Neutrophil (primary cell): ENCODE results near the gene PLEKHG4B.

Source experiments
- H3K27ac ChIP-seq: fragments of 200-600 bp; sonication (generic); 2 replicates; pipeline ENCODE4 v1.5.1; 2016; ENCODE audit warnings: mild to moderate bottlenecking, moderate library complexity
- H3K27me3 ChIP-seq: fragments of 200-600 bp; sonication (generic); 2 replicates; pipeline ENCODE4 v1.6.0; 2016; ENCODE audit warnings: mild to moderate bottlenecking
- H3K36me3 ChIP-seq: fragments of 200-600 bp; sonication (generic); 2 replicates; pipeline ENCODE4 v1.5.1; 2017
- H3K4me1 ChIP-seq, 2 experiments: fragments of 200-600 bp in 1 of 2; sonication (generic) in 1 of 2; 1 replicate in 1 of 2; 2 replicates in 1 of 2; pipeline versions ENCODE4 v1.5.1 to v1.6.1; 2013 to 2016; ENCODE audit warnings: low read depth in 1 of 2, low read length in 1 of 2, mild to moderate bottlenecking in 1 of 2, moderate library complexity in 1 of 2; ENCODE audit not compliant: control insufficient read depth in 1 of 2, insufficient read depth in 1 of 2
- H3K4me3 ChIP-seq, 2 experiments: fragments of 200-600 bp in 1 of 2; sonication (generic) in 1 of 2; 1 replicate in 1 of 2; 2 replicates in 1 of 2; pipeline ENCODE4 v1.5.1; 2013 to 2016; ENCODE audit warnings: low read depth in 1 of 2, low read length in 1 of 2, mild to moderate bottlenecking in 1 of 2, moderate library complexity in 1 of 2
- H3K9me3 ChIP-seq: fragments of 200-600 bp; sonication (generic); 2 replicates; pipeline ENCODE4 v1.5.1; 2016
- TF ChIP-seq, protein P1 (sequence below): fragments of 200-600 bp; sonication (generic); IDR thresholded peaks from 2 replicates; pipeline ENCODE4 v1.5.1; 2016; ENCODE audit warnings: antibody characterized with exemption

Gene PLEKHG4B

DNA sequence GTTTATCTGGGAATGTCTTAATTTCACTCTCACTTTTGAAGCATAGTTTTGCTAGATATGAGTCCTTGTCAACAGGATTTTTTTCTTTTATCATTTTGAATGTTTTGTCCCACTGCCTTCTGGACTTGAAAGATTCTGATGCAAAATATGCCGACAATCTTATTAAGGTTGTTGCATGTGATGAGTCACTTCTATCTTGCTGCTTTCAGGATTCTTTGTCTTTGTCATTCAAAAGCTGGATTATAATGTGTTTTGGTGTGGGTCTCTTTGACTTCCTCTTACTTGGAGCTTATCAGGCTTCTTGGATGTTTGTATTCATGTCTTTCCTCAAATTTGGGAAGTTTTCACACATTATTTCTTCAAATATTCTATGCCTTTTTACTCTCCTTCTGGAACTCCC lies 33.8 kb downstream of the PLEKHG4B start:
- Histone ChIP-seq H3K27ac (no peak overlapping the region), H3K36me3 (no peaks in the 10 kb centered on the region), H3K4me3 (no peak overlapping the region), H3K9me3 (no peaks in the 10 kb centered on the region), H3K27me3 (no peaks in the 10 kb centered on the region), H3K4me1 (no peaks in the 10 kb centered on the region)
- TF ChIP-seq, protein P1, sequence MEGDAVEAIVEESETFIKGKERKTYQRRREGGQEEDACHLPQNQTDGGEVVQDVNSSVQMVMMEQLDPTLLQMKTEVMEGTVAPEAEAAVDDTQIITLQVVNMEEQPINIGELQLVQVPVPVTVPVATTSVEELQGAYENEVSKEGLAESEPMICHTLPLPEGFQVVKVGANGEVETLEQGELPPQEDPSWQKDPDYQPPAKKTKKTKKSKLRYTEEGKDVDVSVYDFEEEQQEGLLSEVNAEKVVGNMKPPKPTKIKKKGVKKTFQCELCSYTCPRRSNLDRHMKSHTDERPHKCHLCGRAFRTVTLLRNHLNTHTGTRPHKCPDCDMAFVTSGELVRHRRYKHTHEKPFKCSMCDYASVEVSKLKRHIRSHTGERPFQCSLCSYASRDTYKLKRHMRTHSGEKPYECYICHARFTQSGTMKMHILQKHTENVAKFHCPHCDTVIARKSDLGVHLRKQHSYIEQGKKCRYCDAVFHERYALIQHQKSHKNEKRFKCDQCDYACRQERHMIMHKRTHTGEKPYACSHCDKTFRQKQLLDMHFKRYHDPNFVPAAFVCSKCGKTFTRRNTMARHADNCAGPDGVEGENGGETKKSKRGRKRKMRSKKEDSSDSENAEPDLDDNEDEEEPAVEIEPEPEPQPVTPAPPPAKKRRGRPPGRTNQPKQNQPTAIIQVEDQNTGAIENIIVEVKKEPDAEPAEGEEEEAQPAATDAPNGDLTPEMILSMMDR, result no peak

DNA sequence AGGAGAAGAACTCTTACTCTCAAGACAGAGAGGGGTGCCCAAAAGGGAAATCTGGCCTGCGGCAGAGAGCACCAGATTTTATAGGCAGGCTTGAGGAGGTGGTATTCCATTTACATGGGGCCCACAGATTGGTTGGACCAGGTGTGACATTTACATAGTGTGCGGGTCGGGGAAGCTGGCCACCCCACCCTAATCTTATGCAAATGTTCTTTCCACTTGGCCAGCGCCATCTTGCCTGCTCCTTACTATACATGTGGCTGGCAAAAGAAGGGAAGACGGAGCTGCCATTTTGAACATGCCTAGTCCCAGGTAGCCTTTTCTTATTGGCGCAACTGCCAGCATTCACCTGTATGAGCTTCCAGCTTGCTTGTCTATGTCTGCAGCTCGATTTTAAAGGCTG lies 34.8 kb downstream of the PLEKHG4B start:
- Histone ChIP-seq H3K9me3 (no peaks in the 10 kb centered on the region), H3K36me3 (no peaks in the 10 kb centered on the region), H3K4me1 (no peaks in the 10 kb centered on the region), H3K4me3 (no peak overlapping the region), H3K27ac (no peak overlapping the region), H3K27me3 (no peaks in the 10 kb centered on the region)
- TF ChIP-seq, protein P1, result no peak

DNA sequence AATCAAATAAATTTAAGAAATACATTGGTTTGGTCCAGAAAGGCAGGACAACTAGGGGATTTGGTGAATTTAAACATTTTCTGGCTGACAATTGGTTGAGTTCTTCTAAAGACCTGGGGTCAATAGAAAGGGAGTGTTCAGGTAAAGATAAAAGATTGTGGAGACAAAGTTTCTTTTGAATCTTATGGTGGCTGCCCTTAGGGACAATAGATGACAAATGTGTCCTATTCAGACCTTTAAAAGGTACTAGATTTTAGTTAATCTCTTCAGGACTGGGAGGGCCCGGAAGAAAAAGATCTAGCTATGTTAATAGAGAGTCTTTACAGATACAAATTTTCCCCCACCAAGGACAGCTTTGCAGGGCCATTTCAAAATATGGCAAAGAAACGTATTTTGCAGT lies 35.9 kb downstream of the PLEKHG4B start:
- Histone ChIP-seq H3K4me1 (no peaks in the 10 kb centered on the region), H3K4me3 (no peak overlapping the region), H3K9me3 (no peaks in the 10 kb centered on the region), H3K36me3 (no peaks in the 10 kb centered on the region), H3K27ac (no peak overlapping the region), H3K27me3 (no peaks in the 10 kb centered on the region)
- TF ChIP-seq, protein P1, result no peak

DNA sequence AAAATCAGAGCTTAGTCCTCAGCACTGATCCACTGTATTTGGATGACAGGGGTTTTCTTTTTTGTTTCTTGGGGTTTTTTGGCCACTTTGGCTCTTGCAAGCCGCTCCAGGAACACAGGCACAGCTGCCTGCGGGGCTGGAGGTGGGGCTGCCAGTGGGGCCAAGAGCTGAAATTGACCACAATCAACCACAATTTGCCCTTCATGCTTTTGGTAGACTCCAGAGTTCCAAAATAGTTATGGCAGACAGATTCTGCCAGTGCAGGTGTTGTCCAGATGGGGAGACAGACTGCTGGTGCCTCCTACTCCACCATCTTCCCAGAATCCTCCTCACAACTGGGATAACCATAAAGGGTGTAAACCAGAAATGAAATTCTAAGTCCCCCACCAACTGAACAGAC lies 36.5 kb downstream of the PLEKHG4B start:
- H3K9me3 ChIP-seq, result no peaks in the 10 kb centered on the region
- H3K4me1 ChIP-seq, result no peaks in the 10 kb centered on the region
- TF ChIP-seq, protein P1, result no peak
- no peak overlapping the region for H3K4me3 ChIP-seq
- H3K27ac ChIP-seq, result no peak overlapping the region
- H3K27me3 ChIP-seq, result no peaks in the 10 kb centered on the region
- no peaks in the 10 kb centered on the region for H3K36me3 ChIP-seq

DNA sequence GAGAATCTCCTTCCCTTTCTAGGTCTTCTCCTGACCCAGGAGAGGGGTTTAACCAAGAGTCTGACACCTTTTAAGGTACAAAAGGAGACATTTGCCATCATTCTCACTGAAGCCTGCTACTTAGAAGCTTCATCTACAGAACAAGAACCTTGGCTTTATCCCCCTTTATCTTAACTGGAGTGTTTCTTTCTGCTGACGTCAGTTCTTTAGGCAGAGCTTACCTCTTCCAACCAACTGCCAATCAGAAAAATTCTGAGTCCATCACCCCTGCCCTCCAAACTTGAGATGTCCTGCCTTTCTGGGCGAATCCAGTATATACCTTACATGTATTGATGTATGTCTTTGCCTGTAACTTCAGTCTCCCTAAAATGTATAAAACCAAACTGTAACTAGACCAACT lies 37.2 kb downstream of the PLEKHG4B start:
- Histone ChIP-seq H3K9me3 (no peaks in the 10 kb centered on the region), H3K36me3 (no peaks in the 10 kb centered on the region), H3K4me1 (no peaks in the 10 kb centered on the region), H3K27ac (no peak overlapping the region), H3K4me3 (no peak overlapping the region), H3K27me3 (no peaks in the 10 kb centered on the region)
- TF ChIP-seq, protein P1, result no peak

DNA sequence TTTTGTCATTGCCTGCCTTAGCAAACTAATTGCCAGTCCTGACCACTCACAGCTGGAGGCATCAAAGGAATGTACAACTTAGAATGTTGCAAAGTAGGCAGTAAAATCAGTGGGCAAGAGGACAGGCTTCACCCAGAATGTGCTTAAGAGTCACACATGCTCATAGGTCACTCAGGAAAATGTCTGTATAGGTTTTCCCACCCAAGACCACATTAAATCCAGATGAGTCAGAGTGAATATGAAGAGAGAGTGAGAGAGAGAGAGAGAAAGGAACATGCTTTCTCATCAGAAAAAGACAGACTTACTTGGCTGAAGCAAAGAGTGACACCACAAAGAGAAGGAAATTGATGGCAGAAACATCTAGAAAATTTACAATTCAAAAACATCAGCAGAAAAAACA lies 37.9 kb downstream of the PLEKHG4B start:
- Histone ChIP-seq H3K27me3 (no peaks in the 10 kb centered on the region), H3K4me1 (no peaks in the 10 kb centered on the region), H3K36me3 (no peaks in the 10 kb centered on the region), H3K9me3 (no peaks in the 10 kb centered on the region), H3K4me3 (no peak overlapping the region), H3K27ac (no peak overlapping the region)
- TF ChIP-seq, protein P1, result no peak
